Endodermal cell (in vitro differentiated cells): ENCODE results near the gene SCAND1. TPM values are rescaled to one million over a fixed set of nuclear protein-coding genes. Genes with fewer than 3 reads are reported as not detected.

Source experiments
- DNase-seq: peaks from one replicate; pipeline ENCODE4 v3.0.0-alpha.2; 2017
- H3K27ac ChIP-seq: 2 replicates; pipeline ENCODE4 v1.5.1; 2013; ENCODE audit warnings: mild to moderate bottlenecking, low read depth, low read length, moderate library complexity
- H3K27me3 ChIP-seq: 2 replicates; pipeline ENCODE4 v1.6.1; 2013; ENCODE audit warnings: mild to moderate bottlenecking, low read length, moderate library complexity; ENCODE audit not compliant: insufficient read depth, control insufficient read depth, poor library complexity, severe bottlenecking
- H3K36me3 ChIP-seq: 2 replicates; pipeline ENCODE4 v1.7.0; 2013; ENCODE audit warnings: mild to moderate bottlenecking, low read length, moderate library complexity; ENCODE audit not compliant: control insufficient read depth, insufficient read depth
- H3K4me1 ChIP-seq: one replicate; pipeline ENCODE4 v1.7.0; 2013; ENCODE audit warnings: low read length; ENCODE audit not compliant: control insufficient read depth, insufficient read depth
- H3K4me3 ChIP-seq: 2 replicates; pipeline ENCODE4 v1.5.1; 2013; ENCODE audit warnings: mild to moderate bottlenecking, low read length, moderate library complexity
- H3K9ac ChIP-seq: 2 replicates; pipeline ENCODE4 v1.6.1; 2013; ENCODE audit warnings: mild to moderate bottlenecking, low read length, moderate library complexity; ENCODE audit not compliant: poor library complexity, severe bottlenecking; ENCODE audit errors: extremely low read depth
- H3K9me3 ChIP-seq: 2 replicates; pipeline ENCODE4 v1.6.1; 2013; ENCODE audit warnings: mild to moderate bottlenecking, low read length, moderate library complexity; ENCODE audit not compliant: control insufficient read depth
- H3K27ac Mint-ChIP-seq: 2 replicates; pipeline ENCODE4 v1.8.0; 2020; ENCODE audit warnings: mixed read lengths
- H3K27me3 Mint-ChIP-seq: 2 replicates; pipeline ENCODE4 v1.8.0; 2021; ENCODE audit warnings: mild to moderate bottlenecking, mixed read lengths; ENCODE audit not compliant: insufficient read depth
- H3K36me3 Mint-ChIP-seq: 2 replicates; pipeline ENCODE4 v1.8.0; 2020; ENCODE audit warnings: low read depth, mixed read lengths
- H3K4me1 Mint-ChIP-seq: 2 replicates; pipeline ENCODE4 v1.8.0; 2020; ENCODE audit warnings: mixed read lengths
- H3K4me3 Mint-ChIP-seq: 2 replicates; pipeline ENCODE4 v1.8.0; 2020; ENCODE audit warnings: mild to moderate bottlenecking, moderate library complexity, mixed read lengths
- H3K9me3 Mint-ChIP-seq: 2 replicates; pipeline ENCODE4 v1.8.0; 2020; ENCODE audit warnings: mild to moderate bottlenecking, mixed read lengths
- CTCF ChIP-seq: fragments of 200-600 bp; sonication (generic); conservative IDR thresholded peaks from 2 replicates; pipeline ENCODE4 v1.5.0; 2021; ENCODE audit warnings: antibody characterized with exemption, mild to moderate bottlenecking
- WGBS, 2 experiments: methylation state at CpG; one replicate each; pipeline versions ENCODE4 v1.1.5 to v1.1.7; 2013; ENCODE audit warnings: missing lambda C conversion rate in 2 of 2, mixed read lengths in 1 of 2; ENCODE audit not compliant: insufficient coverage in 1 of 2, insufficient read length in 1 of 2; 5-methylcytosine and 5-hydroxymethylcytosine counted together
- total RNA-seq, 2 donors: library from RNA; stranded (reverse); fragmentation: NEBNext Ultra II Directional in 1 of 2; extraction: Animal tissue kit (Norgen Biotek cat#: 25700) in 1 of 2; gene quantifications; 2 replicates in 1 of 2; 3 replicates in 1 of 2; pipeline ENCODE4 v1.2.1, GENCODE V29; 2021

SCAND1 gene
- total RNA-seq, 2 donors from 2014 or later = 56.3 to 59.5 TPM

- no peaks in the 10 kb centered on the region for H3K27me3 ChIP-seq
- H3K27me3 Mint-ChIP-seq = no peaks in the 10 kb centered on the region
- H3K9ac ChIP-seq = no peak overlapping the region
- no peak overlapping the region for H3K27ac ChIP-seq
- WGBS, 2 experiments = 96% methylated on average over 2 of the region's 3 CpGs; no CpG with 5 or more reads in 1 of the 2 experiments
- no peaks in the 10 kb centered on the region for H3K9me3 Mint-ChIP-seq
- no peak overlapping the region for H3K27ac Mint-ChIP-seq
- peaks cover 9% of the 10 kb centered on the region for H3K4me1 ChIP-seq
- peaks cover 53% of the 10 kb centered on the region for H3K36me3 ChIP-seq
- no peak for TF ChIP-seq CTCF
- peaks cover 34% of the 10 kb centered on the region for H3K36me3 Mint-ChIP-seq
- H3K4me1 Mint-ChIP-seq = peaks cover 19% of the 10 kb centered on the region
- H3K9me3 ChIP-seq = no peaks in the 10 kb centered on the region
- H3K4me3 ChIP-seq = no peak overlapping the region
- H3K4me3 Mint-ChIP-seq = no peak overlapping the region
- no peak for DNase-seq
Observed at GRCh38 chr20:35910254-35910653, 44.0 kb downstream of the SCAND1 start.

- Histone ChIP-seq H3K27ac (no peak overlapping the region), H3K27me3 (no peaks in the 10 kb centered on the region), H3K9ac (no peak overlapping the region), H3K4me3 (no peak overlapping the region), H3K4me1 (peaks cover 9% of the 10 kb centered on the region), H3K9me3 (no peaks in the 10 kb centered on the region), H3K36me3 (peaks cover 54% of the 10 kb centered on the region)
- no peaks in the 10 kb centered on the region for H3K9me3 Mint-ChIP-seq
- no peak for TF ChIP-seq CTCF
- H3K27me3 Mint-ChIP-seq = no peaks in the 10 kb centered on the region
- no peak overlapping the region for H3K4me3 Mint-ChIP-seq
- no peak for DNase-seq
- 88 to 100% methylated on average over 1 of the region's 1 CpG for WGBS, 2 experiments
- no peak overlapping the region for H3K27ac Mint-ChIP-seq
- H3K4me1 Mint-ChIP-seq = peaks cover 19% of the 10 kb centered on the region
- peaks cover 38% of the 10 kb centered on the region for H3K36me3 Mint-ChIP-seq
Observed at GRCh38 chr20:35909796-35910195, 44.5 kb downstream of the SCAND1 start.

GRCh38 chr20:35909176-35909575 lies 45.1 kb downstream of the SCAND1 start:
- Mint-ChIP-seq H3K27ac (no peak overlapping the region), H3K9me3 (no peaks in the 10 kb centered on the region)
- WGBS, 2 experiments = 89 to 100% methylated on average over 1 of the region's 1 CpG

More at GRCh38 chr20:35909176-35909575, 45.1 kb downstream of the SCAND1 start:
- no peak for DNase-seq
- Mint-ChIP-seq H3K27me3 (no peaks in the 10 kb centered on the region), H3K36me3 (peaks cover 40% of the 10 kb centered on the region), H3K4me3 (no peak overlapping the region), H3K4me1 (peaks cover 19% of the 10 kb centered on the region)
- Histone ChIP-seq H3K4me3 (no peak overlapping the region), H3K4me1 (peaks cover 9% of the 10 kb centered on the region), H3K36me3 (peaks cover 49% of the 10 kb centered on the region), H3K9me3 (no peaks in the 10 kb centered on the region), H3K27me3 (no peaks in the 10 kb centered on the region), H3K27ac (no peak overlapping the region), H3K9ac (no peak overlapping the region)
- TF ChIP-seq CTCF = no peak
